Memory B cell (primary cell): Measurements from ENCODE around the gene BIVM.

Experiments
- ATAC-seq: fragments of 150-1000 bp; cut with Tn5 transposase; 2 replicates; pipeline ENCODE4 v1.10.0; 2021; ENCODE audit warnings: low read depth, mild to moderate bottlenecking, moderate library complexity
- DNase-seq, 2 donors: peaks; one replicate each; pipeline ENCODE4 v3.0.0; 2022; ENCODE audit warnings: low spot score in 2 of 2
- H3K27ac Mint-ChIP-seq: one replicate; pipeline ENCODE4 v1.8.0; 2022; ENCODE audit warnings: mild to moderate bottlenecking, moderate library complexity, mixed read lengths
- H3K27me3 Mint-ChIP-seq: one replicate; pipeline ENCODE4 v1.8.0; 2022; ENCODE audit warnings: mixed read lengths
- H3K36me3 Mint-ChIP-seq: one replicate; pipeline ENCODE4 v1.8.0; 2022; ENCODE audit warnings: mild to moderate bottlenecking, mixed read lengths
- H3K4me1 Mint-ChIP-seq: one replicate; pipeline ENCODE4 v1.8.0; 2022; ENCODE audit warnings: mixed read lengths
- H3K4me3 Mint-ChIP-seq: one replicate; pipeline ENCODE4 v1.8.0; 2022; ENCODE audit warnings: mild to moderate bottlenecking, moderate library complexity, mixed read lengths
- H3K9me3 Mint-ChIP-seq: one replicate; pipeline ENCODE4 v1.8.0; 2022; ENCODE audit warnings: mixed read lengths

BIVM gene

GRCh38 chr13:102839462-102839861, 40.5 kb downstream of the BIVM start:
- Mint-ChIP-seq H3K36me3 (peaks cover 4% of the 10 kb centered on the region), H3K27me3 (no peaks in the 10 kb centered on the region), H3K4me3 (no peak overlapping the region), H3K4me1 (no peaks in the 10 kb centered on the region), H3K9me3 (no peaks in the 10 kb centered on the region), H3K27ac (no peak overlapping the region)
- no peak for ATAC-seq
- no peak for DNase-seq

GRCh38 chr13:102845289-102845629, 46.3 kb downstream of the BIVM start:
- peaks cover 21% of the 10 kb centered on the region for H3K4me1 Mint-ChIP-seq
- H3K9me3 Mint-ChIP-seq = no peaks in the 10 kb centered on the region
- H3K27me3 Mint-ChIP-seq = no peaks in the 10 kb centered on the region
- DNase-seq (no peak), ATAC-seq (peak; percentile 36)
- H3K27ac Mint-ChIP-seq = peak overlapping the region; percentile 96
- no peaks in the 10 kb centered on the region for H3K36me3 Mint-ChIP-seq
- peak overlapping the region; percentile 92 for H3K4me3 Mint-ChIP-seq

- ATAC-seq (peak; percentile 79), DNase-seq (peak; percentile 95 to 99)
- Mint-ChIP-seq H3K27me3 (no peaks in the 10 kb centered on the region), H3K4me3 (peak within 1 kb of the TSS; percentile 92), H3K27ac (peak within 1 kb of the TSS; percentile 96), H3K9me3 (no peaks in the 10 kb centered on the region), H3K4me1 (peaks cover 26% of the 10 kb centered on the region), H3K36me3 (peaks cover 3% of the 10 kb centered on the region)
These were observed 46.8 kb downstream of the BIVM start, which contains the start of gene ERCC5 for GRCh38 chr13:102845630-102846260. TSS of gene ERCC5 (plus strand) at chr13:102846032. CDS start at chr13:102846267, 235 bp downstream.

- peak; percentile 63 for ATAC-seq
- Mint-ChIP-seq H3K27ac (peak overlapping the region; percentile 96), H3K36me3 (peaks cover 3% of the 10 kb centered on the region), H3K4me3 (peak overlapping the region; percentile 92), H3K4me1 (peaks cover 26% of the 10 kb centered on the region), H3K9me3 (no peaks in the 10 kb centered on the region), H3K27me3 (no peaks in the 10 kb centered on the region)
- peak; percentile 39 to 52 for DNase-seq
These were observed 47.5 kb downstream of the BIVM start for GRCh38 chr13:102846261-102847015.

- DNase-seq (no peak), ATAC-seq (no peak)
- H3K36me3 Mint-ChIP-seq = peaks cover 5% of the 10 kb centered on the region
- peak overlapping the region; percentile 92 for H3K4me3 Mint-ChIP-seq
- H3K27ac Mint-ChIP-seq = peak overlapping the region; percentile 96
- H3K9me3 Mint-ChIP-seq = no peaks in the 10 kb centered on the region
- no peaks in the 10 kb centered on the region for H3K27me3 Mint-ChIP-seq
- H3K4me1 Mint-ChIP-seq = peaks cover 26% of the 10 kb centered on the region
These were observed 48.6 kb downstream of the BIVM start for GRCh38 chr13:102847272-102848234.

- DNase-seq = no peak
- Mint-ChIP-seq H3K27ac (no peak overlapping the region), H3K36me3 (peaks cover 10% of the 10 kb centered on the region), H3K9me3 (no peaks in the 10 kb centered on the region), H3K27me3 (no peaks in the 10 kb centered on the region), H3K4me3 (no peak overlapping the region), H3K4me1 (peaks cover 26% of the 10 kb centered on the region)
- no peak for ATAC-seq
These were observed 50.0 kb downstream of the BIVM start for GRCh38 chr13:102848956-102849355.

GRCh38 chr13:102852556-102852955, 53.6 kb downstream of the BIVM start:
- Mint-ChIP-seq H3K36me3 (peaks cover 27% of the 10 kb centered on the region), H3K27ac (no peak overlapping the region), H3K4me3 (no peak overlapping the region), H3K27me3 (no peaks in the 10 kb centered on the region), H3K4me1 (peaks cover 25% of the 10 kb centered on the region), H3K9me3 (no peaks in the 10 kb centered on the region)
- ATAC-seq (no peak), DNase-seq (no peak)

- peaks cover 37% of the 10 kb centered on the region for H3K36me3 Mint-ChIP-seq
- H3K4me3 Mint-ChIP-seq = no peak overlapping the region
- H3K4me1 Mint-ChIP-seq = peaks cover 21% of the 10 kb centered on the region
- no peaks in the 10 kb centered on the region for H3K27me3 Mint-ChIP-seq
- H3K27ac Mint-ChIP-seq = peak overlapping the region; percentile 15
- no peaks in the 10 kb centered on the region for H3K9me3 Mint-ChIP-seq
- ATAC-seq = no peak
- DNase-seq = no peak
These were observed 55.8 kb downstream of the BIVM start for GRCh38 chr13:102854675-102855074.

GRCh38 chr13:102856557-102856956, 57.6 kb downstream of the BIVM start:
- peaks cover 38% of the 10 kb centered on the region for H3K36me3 Mint-ChIP-seq
- DNase-seq (no peak), ATAC-seq (no peak)
- no peaks in the 10 kb centered on the region for H3K9me3 Mint-ChIP-seq
- H3K27me3 Mint-ChIP-seq = no peaks in the 10 kb centered on the region
- no peak overlapping the region for H3K4me3 Mint-ChIP-seq
- H3K4me1 Mint-ChIP-seq = peaks cover 13% of the 10 kb centered on the region
- H3K27ac Mint-ChIP-seq = no peak overlapping the region

GRCh38 chr13:102862624-102863210, 63.8 kb downstream of the BIVM start:
- Mint-ChIP-seq H3K27ac (no peak overlapping the region), H3K4me1 (peaks cover 14% of the 10 kb centered on the region), H3K36me3 (peaks cover 43% of the 10 kb centered on the region), H3K9me3 (no peaks in the 10 kb centered on the region), H3K27me3 (no peaks in the 10 kb centered on the region), H3K4me3 (no peak overlapping the region)
- DNase-seq (no peak), ATAC-seq (no peak)

GRCh38 chr13:102863590-102863989, 64.7 kb downstream of the BIVM start:
- Mint-ChIP-seq H3K36me3 (peaks cover 41% of the 10 kb centered on the region), H3K27me3 (no peaks in the 10 kb centered on the region), H3K4me3 (no peak overlapping the region), H3K27ac (no peak overlapping the region), H3K9me3 (no peaks in the 10 kb centered on the region), H3K4me1 (peaks cover 14% of the 10 kb centered on the region)
- DNase-seq (no peak), ATAC-seq (no peak)

- H3K9me3 Mint-ChIP-seq = no peaks in the 10 kb centered on the region
- no peaks in the 10 kb centered on the region for H3K27me3 Mint-ChIP-seq
- H3K27ac Mint-ChIP-seq = no peak overlapping the region
- DNase-seq (no peak), ATAC-seq (no peak)
- peaks cover 25% of the 10 kb centered on the region for H3K36me3 Mint-ChIP-seq
- H3K4me3 Mint-ChIP-seq = no peak overlapping the region
- H3K4me1 Mint-ChIP-seq = peaks cover 10% of the 10 kb centered on the region
These were observed 69.5 kb downstream of the BIVM start for GRCh38 chr13:102868366-102868936.

- no peak overlapping the region for H3K4me3 Mint-ChIP-seq
- ATAC-seq = no peak
- H3K36me3 Mint-ChIP-seq = peaks cover 26% of the 10 kb centered on the region
- no peaks in the 10 kb centered on the region for H3K9me3 Mint-ChIP-seq
- H3K27ac Mint-ChIP-seq = peak overlapping the region; percentile 46
- DNase-seq = no peak
- H3K4me1 Mint-ChIP-seq = peaks cover 3% of the 10 kb centered on the region
- H3K27me3 Mint-ChIP-seq = no peaks in the 10 kb centered on the region
These were observed 71.2 kb downstream of the BIVM start for GRCh38 chr13:102869948-102870676.
